Measurements from ENCODE around the gene SLC2A6. TPM values are rescaled to one million over a fixed set of nuclear protein-coding genes. Genes with fewer than 3 reads are reported as not detected.

Gene SLC2A6
- total and polyA plus RNA-seq, 10 of the 15 experiments (the other 5 are each of a cell fraction or from before 2014, with no cell fraction given) = 1.1 to 37.9 (median 18.3) TPM

- TF ChIP-seq TAF1 (IDR thresholded peaks at IDR 0.05; ENCODE audit: borderline replicate concordance, low read depth, low read length) (no peak), RB1 (IDR thresholded peaks at IDR 0.05; ENCODE audit: borderline replicate concordance) (no peak), TBL1XR1 (IDR thresholded peaks at IDR 0.05; ENCODE audit: low read depth, low read length) (no peak), RCOR1 (conservative IDR thresholded peaks at IDR 0.05; ENCODE audit: low read depth, low read length) (no peak), RUNX3 (IDR thresholded peaks at IDR 0.05; ENCODE audit: low read length) (no peak), E4F1 (IDR thresholded peaks at IDR 0.05; ENCODE audit: borderline replicate concordance, partially characterized antibody) (no peak), ZNF384 (IDR thresholded peaks at IDR 0.05; ENCODE audit: borderline replicate concordance, low read depth, low read length) (no peak), KDM1A (IDR thresholded peaks at IDR 0.05; ENCODE audit: borderline replicate concordance) (no peak), SMC3 (IDR thresholded peaks at IDR 0.05; ENCODE audit: borderline replicate concordance, low read length) (no peak), NR2C1 (IDR thresholded peaks at IDR 0.05) (no peak), PAX8 (IDR thresholded peaks at IDR 0.05) (no peak), HDAC6 (IDR thresholded peaks at IDR 0.05; ENCODE audit: unreplicated experiment) (no peak), CTCF (IDR thresholded peaks at IDR 0.05 in 2 of 3, conservative IDR thresholded peaks at IDR 0.05 in 1 of 3; ENCODE audit: control insufficient read depth in 2 of 3, extremely low read depth in 1 of 3, insufficient read depth in 1 of 3, low read depth in 3 of 3, low read length in 3 of 3) (no peak), BHLHE40 (IDR thresholded peaks at IDR 0.05; ENCODE audit: borderline replicate concordance in 1 of 2, low read depth in 2 of 2, low read length in 1 of 2) (no peak), NFYA (IDR thresholded peaks at IDR 0.05; ENCODE audit: borderline replicate concordance, low read depth, low read length) (no peak), HDAC2 (IDR thresholded peaks at IDR 0.05) (no peak), ZBTB33 (IDR thresholded peaks at IDR 0.05) (no peak)
- 100% methylated on average over 10 of the region's 11 CpGs for WGBS (ENCODE audit: insufficient coverage, insufficient replicate concordance, low lambda C conversion rate, missing lambda C conversion rate)
- no peak for DNase-seq (ENCODE audit: low read depth, low spot score)
- H3K9me3 ChIP-seq (replicated peaks; ENCODE audit: control insufficient read depth, insufficient read depth, low read length) = no peaks in the 10 kb centered on the region
- no peak overlapping the region for H3K27ac ChIP-seq (ENCODE audit: control insufficient read depth, insufficient read depth)
- ATAC-seq = no peak
- no peak overlapping the region for H3K9ac ChIP-seq (ENCODE audit: control insufficient read depth, insufficient read depth, low read length)
- in situ Hi-C loops (cut with MboI) = no loop called here
- ChIA-PET POLR2A (no interaction called here), SMC1A (ENCODE audit: uncharacterized antibody, unreplicated experiment) (no interaction called here), RAD21 (ENCODE audit: unreplicated experiment) (no interaction called here), CTCF (no interaction called here)
- no peak overlapping the region for H2AFZ ChIP-seq (ENCODE audit: control insufficient read depth, low read depth, low read length)
- H3K36me3 ChIP-seq (ENCODE audit: control insufficient read depth in 2 of 2, insufficient read depth in 2 of 2, low read length in 1 of 2) = peaks cover 9 to 24% of the 10 kb centered on the region in 2 experiments; a peak in 3 of 4 replicates
- FAIRE-seq = no peak
- H4K20me1 ChIP-seq (ENCODE audit: control insufficient read depth, insufficient read depth) = peaks cover 3% of the 10 kb centered on the region; the same call in 1 of the 2 replicates
- H3K4me1 ChIP-seq (ENCODE audit: control insufficient read depth, insufficient read depth, low read length) = peaks cover 15% of the 10 kb centered on the region
- BruUV-seq (replicated peaks) = no TSS peak
- H3K27me3 ChIP-seq (replicated peaks in 1 of 2; ENCODE audit: control insufficient read depth in 2 of 2, insufficient read depth in 2 of 2, low read length in 1 of 2) = no peaks in the 10 kb centered on the region
- no peak overlapping the region for H3K4me2 ChIP-seq (ENCODE audit: control insufficient read depth, insufficient read depth)
- intact Hi-C loops (cut with micrococcal nuclease; ENCODE audit: unreplicated experiment) = no loop called here
- no peak overlapping the region for H3K4me3 ChIP-seq
- H3K79me2 ChIP-seq (ENCODE audit: control insufficient read depth, insufficient read depth, low read length) = peaks cover 14% of the 10 kb centered on the region
These were observed 6.6 kb downstream of the SLC2A6 start for GRCh38 chr9:133472277-133472645.
